GM19467 (cell line): ENCODE results near the gene ZNF385C.

Source experiments
- ATAC-seq: cut with Tn5 transposase; IDR thresholded peaks from one replicate; pipeline ENCODE4 v1.9.1; 2021; ENCODE audit warnings: mild to moderate bottlenecking, moderate library complexity; ENCODE audit not compliant: unreplicated experiment

Gene ZNF385C

DNA sequence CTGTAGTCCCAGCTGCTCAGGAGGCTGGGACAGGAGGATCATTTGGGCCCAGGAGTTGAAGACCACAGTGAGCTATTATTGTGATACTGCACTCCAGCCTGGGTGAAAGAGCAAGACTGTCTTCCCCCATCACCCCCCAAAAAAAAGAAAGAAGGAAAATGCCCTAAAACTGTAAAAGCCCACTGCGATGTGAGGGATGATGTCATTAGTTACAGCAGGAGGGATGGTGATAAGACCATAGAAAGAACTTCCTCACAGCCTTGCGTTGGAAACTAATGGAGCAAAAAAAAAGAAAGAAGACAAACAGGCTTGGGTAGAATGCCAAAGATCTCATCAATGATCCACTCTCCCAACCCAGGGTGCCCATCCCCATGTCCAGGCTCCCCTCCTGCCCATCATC lies 18.7 kb downstream of the ZNF385C start:
- ATAC-seq, result no peak

DNA sequence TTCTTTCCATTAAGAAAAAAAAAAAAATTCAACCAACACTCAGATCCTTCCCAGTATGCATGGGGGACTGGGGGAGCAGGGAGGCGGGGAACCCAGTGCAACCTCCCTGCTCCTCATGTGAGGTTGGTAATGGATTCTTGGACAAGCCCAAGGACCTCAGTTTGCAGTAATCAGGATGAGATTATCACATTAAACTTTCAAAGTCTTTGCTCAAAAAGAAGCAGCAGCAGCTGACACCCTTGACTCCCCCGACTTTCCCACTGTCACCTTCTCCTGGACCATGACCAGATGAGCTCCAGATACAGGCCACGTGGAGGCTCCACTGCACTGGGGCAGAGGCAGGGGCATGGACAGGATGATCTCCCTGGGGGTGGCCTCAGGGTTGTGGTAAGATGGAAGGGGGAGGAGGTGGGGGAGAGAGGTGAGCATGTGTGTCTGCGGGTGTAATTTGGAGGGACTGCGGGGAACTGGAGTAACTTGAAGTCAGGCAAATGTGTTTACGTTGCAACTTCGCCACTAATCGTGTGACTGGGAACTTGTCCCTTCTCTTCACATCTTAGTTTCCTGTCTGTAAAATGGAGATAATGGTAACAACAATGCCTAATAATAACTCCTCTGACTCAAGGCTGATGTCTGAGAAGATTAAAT lies 19.8 kb downstream of the ZNF385C start:
- ATAC-seq, result no peak

DNA sequence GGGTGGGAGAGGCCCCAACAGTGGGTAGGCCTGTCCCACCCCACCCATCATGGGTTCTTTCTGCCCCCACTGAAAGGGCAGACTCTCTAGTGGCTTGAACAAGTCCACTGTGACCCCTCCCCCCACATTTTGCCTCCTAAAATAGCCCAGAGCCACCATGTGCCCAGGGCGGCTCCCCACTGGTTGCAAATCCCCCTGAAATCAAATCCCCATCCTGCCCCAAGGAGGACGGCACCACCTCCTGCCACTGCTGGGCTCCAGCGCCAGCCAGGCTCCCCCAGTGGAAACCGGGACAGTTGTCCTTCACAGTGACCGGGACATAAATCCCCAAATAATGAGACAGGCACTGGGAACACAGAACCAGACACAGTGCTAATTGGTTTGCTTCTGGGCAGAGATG lies 20.5 kb downstream of the ZNF385C start:
- ATAC-seq, result no peak

DNA sequence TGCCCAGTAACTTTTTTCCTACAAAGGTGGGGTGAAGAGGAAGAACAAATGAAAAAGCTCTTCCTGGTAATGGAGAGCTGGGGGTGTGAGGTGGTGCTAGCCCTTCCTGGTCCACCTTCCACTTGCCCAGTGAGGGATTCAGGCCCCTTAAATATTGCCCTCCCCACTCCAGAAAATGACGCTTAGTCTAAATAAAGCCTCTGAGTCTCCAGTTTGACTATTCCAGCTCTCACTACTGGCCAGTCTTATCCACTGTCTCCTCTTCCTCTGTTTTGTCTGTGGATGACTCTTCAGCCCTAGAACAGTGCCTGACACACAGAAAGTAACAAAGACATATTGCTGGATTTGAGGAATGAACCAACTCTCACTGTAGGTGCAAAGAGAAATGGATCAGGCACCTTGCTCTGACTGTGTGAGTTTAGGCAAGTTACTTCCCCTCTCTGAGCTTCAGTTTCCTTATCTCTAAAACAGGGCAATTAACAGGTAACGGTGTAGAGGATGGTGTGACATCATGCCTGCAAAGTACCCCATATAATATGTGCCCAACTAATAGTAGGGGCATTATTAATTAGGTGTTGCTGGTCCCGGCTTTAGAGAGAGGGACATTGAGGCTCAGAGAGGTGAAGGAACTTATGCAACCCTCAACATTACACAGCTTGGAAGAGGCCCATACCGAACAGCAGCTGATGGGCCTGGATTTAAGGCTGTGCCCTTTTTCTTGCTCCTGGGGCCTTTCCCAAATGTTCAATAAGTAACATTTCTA lies 21.3 kb downstream of the ZNF385C start:
- ATAC-seq, result no peak

DNA sequence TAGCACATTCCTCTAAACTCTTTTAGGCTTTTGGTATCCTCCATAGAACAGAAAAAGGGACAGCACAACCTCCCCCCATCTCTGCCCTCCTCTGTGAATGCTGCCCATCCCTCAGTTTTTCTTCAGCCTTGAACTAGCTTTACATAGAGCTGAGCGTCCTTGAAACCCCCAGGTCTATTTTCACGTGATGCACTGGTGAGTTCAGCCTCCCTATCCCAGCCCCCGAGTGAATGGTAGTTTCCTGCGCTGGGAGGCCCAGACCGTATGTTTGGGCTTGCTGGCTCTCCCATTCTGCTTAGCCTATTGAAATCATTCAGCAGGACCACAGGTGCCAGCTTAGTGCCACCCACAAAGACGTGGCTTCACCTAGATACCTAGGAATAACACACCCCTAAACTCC lies 22.5 kb downstream of the ZNF385C start:
- ATAC-seq, result no peak

DNA sequence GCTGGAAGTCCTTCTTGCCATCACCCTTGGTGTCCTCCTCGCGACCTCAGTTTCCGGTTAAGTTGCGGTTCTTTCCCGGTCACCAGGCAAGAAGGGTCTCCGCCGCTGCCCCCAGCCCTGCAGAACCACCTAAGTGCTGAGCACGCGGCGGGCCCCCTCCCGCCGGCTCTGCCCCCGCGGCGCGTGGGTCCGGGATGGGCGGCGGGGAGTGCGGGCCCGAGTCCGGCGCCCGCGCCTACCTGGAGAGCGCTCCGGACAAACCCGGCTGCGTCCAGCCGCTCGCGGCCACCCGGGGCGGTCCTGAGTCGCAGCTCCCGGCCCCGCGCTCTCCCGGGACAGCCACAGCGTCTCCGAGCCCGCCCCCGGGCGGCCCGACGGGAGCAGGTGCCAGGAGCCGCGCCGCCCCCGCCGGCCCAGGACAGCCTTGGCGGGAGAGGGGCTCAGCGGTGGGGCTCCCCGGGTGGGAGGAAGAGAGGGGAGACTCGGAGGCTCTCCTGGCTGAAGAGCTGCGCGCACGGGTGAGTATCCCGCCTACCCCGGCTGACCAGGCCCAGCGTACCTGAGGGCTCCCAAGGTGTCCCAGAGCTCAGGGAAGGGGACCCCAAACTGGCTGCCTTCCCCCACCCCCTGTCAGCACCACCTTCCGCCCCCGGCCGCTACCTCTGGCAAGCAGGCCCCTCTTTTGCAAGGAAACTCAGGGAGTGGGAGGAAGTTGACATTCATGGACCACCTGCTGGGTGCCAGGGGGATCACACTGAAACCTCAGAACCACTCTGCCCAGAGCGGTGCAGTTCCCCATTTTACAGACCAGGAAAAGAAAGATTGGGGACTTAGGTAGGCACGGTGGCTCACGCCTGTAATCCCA lies 25.7 kb downstream of the ZNF385C start:
- ATAC-seq, result no peak

DNA sequence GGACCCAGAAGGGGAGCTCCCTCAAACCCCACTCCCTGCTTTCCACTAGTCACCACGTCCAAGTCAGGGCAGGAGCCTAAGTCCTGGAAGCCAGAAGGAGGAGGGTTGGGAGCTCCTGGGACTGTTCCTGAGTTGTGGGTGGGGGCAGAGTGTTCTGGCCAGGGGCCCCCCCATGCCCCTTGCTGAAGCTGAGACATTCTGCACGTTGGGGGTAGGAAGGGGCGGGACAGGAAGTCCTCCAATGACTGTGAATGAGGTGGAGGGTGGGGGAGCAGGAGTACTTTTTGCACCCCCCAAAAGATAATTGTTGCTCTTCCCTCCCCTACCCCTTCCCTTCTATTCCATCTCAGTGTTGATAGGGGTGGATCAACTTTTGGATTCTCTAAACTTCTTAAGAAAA lies 26.5 kb downstream of the ZNF385C start:
- no peak for ATAC-seq

DNA sequence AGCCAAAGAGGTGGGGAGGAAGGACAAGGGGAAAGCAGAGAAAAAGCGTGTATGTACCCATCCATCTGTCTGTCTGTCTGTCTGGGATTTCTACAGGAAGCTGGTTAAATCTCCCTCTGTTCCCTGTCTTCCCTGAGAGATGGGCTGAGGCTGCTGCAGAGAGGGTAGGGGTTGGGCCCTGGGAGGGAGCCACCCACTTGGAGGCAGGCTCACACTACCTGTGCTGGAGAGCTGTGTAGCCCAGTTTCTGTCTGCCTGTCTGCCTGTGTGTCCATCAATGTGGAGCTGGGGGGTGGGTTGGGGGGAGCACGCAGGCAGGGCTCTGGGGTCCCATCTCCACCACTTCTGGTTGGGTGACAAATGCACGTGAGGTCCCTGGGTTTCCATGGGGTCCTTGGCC lies 29.3 kb downstream of the ZNF385C start:
- ATAC-seq, result no peak

DNA sequence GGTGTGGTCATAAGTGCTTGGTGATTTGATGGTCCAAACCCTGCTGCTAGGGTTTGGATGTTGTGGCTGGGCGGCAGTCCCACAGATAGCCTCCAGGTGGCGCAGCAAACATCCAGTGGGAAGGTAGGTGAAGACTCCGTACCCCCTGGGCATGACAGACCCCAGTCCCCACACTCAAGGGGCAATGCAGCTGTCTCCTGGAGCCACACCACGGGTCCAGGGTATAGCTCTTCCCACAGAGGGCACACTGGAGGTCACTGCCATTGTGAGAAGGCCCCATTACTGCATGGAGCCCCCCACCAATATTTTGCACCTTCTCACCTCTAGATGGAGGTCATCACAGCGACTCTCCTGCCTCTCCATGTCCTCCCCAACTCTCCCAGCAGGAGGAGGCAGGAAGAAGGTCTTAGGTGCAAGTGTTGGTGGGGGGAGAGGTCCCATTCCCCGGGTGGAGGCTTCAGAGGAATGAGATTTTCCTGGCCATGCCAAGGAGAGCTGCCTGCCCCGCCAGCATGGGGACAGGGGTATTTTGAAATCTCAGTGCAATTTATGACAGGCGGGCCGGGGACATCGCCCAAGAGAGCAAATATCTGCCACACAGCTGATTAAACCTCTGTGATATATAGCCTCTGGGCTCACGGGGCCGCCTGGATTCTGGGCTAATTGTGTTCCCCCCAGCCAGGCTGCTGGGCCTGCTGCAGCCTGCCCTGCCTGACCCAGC lies 30.7 kb downstream of the ZNF385C start:
- ATAC-seq, result no peak

DNA sequence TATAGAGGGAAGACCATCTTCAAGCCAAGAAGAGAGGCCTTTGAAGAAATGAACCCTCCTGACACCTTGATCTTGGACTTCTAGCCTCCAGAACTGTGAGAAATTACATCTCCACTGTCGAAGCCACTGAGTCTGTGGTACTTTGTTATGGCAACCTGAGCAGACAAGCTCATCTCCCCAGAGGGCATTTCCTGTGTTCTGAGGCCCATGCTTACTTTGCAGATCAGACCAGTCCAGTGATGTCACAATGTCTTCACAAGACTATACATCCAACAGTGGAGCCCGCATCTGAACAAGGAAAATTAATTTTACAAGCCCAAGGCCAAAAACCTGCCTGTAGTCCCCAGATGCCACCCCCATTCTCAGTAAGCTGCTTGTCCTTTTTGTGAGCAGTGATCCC lies 33.1 kb downstream of the ZNF385C start:
- ATAC-seq, result no peak

DNA sequence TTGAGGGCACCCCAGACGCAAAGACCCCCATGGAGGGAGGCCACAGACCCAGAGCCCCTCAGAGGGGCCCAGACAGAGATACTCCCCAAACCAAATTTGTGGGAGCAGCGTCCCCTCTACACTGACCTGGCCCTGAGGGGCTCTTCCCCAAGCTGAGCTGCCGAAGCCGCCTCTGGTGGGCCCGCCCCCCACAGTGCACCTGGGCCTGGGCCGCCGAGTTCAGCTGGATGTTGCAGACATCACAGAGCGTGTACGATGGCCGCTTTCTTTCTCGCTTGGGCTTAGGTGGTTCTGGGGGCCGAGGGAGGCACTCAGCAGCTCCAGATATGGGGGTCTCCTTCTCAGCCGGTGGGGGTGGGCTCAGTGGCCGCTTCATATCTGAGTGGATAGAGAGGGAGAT lies 35.6 kb downstream of the ZNF385C start:
- no peak for ATAC-seq

DNA sequence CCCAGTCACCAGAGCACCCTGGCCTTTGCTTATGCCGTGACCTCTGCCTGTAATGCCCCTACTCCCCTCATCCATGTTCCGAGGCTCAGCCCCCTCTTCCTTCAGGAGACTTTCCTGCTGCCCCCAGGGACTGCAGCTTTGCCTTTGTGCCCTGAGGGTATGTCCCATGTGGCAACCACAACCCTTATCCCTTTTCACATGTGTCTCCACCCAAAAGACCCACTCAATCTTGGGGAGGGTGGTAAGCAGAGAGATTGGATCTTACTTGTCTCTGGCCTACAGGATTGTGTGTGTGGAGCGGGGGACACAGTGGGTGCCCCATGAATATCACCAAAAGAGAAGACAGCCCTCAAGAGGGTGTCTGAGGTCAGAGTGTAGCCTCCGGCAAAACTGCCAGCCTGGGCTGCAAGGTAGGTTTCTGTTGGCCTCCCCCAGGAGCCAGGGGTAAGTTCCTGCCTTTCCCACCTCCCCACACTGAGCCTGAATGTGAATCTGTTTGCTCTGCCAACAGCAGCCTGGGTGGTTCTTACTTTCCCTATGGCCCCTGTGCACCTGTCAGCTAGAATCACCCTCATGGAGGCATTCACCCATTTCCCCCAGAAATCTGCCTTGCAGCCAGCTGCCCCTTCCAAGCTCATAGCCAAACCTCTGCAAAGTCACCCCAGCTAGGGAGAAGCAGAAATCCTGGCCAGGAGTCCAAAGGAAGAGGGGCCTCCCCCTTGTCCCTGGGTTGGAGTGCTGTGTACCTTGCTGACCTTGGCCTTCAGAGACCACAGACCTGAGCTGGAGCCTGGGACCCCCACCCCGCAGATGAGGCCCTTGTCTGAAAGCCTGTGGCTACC lies 36.4 kb downstream of the ZNF385C start:
- ATAC-seq, result no peak

DNA sequence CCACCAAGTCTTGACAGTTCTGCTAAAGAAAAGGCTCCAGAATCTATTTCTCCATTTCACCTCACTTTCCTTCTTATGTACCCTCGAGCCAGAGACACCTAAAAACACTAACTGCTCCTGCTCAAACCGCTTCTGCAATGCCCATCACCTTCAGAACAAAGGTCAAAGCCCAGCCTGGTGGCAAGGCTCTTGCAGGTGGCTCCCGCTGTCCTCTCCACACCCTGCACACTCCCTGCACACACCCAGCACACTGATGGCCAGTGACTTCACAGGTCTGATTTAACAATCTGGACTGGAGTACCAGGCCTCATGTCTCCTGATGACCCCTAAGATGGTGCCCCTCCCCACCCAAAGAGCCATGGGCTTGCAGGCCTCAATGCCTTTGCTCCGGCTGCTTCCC lies 38.0 kb downstream of the ZNF385C start:
- ATAC-seq, result no peak

DNA sequence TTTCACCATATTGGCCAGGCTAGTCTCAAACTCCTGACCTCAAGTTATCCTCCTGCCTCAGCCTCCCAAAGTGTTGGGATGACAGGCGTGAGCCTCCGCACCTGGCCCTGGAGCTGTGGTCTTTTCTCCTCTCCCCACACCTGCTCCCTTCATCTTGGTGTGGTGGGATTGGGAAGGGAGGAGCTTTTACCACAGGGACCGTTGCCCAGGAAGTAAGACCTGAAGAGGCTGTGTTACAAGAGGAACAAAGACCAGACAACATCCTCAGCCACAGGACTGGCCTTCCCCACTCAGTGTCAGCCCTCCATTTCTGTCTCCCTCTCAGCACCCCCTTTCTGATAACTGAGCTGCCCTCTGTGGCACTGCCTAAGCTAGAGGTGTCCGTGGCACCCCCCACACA lies 38.5 kb downstream of the ZNF385C start:
- ATAC-seq, result no peak

DNA sequence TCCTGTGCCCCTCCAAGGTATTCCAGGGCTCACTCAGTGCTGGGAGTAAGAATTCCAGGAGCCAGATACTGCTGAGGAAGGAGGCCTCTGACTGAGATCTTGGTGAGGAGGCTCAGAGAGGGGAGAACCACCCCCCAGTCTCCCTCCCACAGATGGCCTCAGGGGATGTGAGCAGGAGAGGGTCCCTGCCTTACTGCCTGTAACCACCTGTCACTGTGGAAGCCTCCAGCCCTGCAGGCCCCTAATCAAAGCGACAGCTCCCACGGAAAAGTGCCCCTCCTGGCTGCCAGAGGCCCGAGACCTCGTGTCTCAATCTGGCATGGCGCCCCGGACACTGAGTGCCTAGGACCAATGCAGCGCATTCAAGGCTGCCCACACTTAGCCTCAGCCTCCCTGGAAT lies 40.2 kb downstream of the ZNF385C start:
- no peak for ATAC-seq

DNA sequence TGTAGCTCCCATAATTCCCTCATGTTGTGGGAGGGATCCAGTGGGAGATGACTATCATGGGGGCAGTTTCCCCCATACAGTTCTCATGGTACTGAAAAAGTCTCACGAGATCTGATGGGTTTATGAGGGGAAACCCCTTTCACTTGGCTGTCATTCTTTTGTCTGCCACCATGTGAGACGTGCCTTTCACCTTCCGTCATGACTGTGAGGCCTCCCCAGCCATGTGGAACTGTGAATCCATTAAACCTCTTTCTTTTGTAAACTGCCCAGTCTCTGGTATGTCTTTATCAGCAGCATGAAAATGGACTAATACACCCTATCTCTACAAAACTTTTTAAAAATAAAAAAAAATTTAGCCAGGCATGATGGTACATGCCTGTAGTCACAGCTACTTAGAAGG lies 41.6 kb downstream of the ZNF385C start:
- ATAC-seq, result no peak

DNA sequence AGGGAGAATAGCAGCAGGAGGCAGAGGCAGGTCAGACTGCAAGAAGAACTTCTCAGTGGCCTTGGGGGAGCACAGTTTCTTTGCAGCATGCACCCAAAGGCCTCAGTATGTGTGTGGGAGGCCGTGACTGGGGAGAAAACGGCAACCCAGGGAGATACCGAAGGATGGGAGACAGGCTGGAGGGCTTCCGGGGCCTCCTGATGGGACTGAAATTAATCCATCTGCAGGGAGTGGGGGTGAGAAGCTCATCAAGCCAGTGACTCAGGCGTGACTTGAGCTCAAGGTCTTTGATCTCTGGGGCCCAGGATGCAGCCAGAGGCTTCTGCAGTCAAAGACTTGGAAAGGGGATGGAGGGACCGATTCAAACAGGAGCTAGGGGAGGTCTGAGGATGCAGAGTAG lies 42.8 kb downstream of the ZNF385C start:
- no peak for ATAC-seq

DNA sequence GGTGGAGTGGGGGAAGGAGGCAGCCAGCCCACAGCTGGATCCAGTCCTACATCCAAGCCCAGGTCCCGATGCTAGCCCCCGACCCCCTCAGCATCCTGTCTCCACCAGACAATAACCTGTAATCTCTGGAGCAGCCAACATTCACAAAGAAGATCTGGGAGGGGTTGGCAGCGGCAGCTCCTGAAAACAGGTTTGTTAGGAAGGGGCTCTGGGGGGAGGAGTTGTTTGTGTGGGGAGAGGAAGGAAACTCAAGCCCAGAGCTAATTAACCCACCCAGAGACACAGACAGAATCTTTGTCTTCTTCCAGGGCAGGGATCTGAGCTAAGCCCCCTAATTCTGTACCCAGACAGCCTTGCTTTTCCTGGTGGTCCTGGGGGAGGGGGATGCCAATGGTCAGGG lies 43.2 kb downstream of the ZNF385C start:
- no peak for ATAC-seq

DNA sequence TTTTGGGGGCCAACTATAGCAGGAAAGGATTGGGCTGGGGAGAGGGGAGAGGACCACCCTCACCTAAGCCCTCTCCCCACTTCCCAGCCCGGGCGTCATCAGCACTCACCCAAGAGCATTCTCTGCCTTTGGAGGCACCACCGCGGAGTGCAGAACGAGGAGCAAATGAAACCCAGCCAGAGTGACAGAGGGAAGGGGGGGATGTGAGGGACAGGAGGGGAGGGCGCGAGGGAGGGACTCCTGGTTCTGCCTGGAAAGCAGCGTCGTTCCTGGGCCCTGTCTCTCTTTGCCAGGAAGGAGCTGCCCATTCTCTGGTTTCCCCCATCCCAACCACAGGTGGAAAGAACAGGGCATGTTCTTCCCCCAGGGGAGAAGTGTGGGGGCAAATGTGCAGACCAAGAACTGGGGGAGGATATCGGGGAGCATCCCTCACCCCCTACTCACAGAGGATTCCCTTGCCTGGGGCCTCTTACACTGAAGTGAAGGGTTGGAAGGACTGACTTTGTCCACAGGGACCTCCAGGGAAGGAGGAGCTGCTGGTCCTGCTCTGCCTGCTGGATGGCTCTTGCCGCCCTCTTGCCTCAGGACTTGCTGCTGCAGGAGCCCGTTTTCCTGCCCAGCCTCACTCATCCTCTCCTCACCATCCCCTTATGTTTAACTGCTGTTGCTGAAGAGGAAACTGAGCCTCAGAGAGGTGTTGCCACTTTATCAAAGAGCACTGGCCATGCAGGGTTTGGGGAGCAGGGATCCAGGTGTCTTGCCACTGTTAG lies 44.4 kb downstream of the ZNF385C start:
- ATAC-seq, result no peak
